ENCODE data around the gene ENTPD2. TPM values are rescaled to one million over a fixed set of nuclear protein-coding genes. Genes with fewer than 3 reads are reported as not detected.

Gene ENTPD2
- total and polyA plus RNA-seq, 4 experiments from 2014 or later: not detected

DNA sequence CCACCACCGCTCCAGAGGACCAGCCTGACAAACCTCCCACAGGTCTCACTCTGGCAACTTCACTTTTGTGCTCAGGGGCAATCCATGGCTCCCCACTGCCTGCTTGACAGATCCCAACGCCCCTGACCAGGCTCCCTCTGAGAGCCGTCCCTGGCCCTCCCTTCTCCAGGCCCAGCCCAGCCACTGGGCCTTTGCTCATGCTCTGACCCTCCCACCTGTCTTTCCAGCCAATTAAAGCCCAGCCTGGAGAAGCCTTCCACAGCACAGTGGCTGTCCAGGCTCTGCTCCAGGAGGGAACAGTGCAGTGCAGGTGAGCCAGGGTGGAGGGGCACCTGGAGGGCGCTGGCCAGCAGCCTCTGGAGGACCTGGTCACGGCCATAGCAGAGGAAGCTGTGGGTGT lies 3.3 kb downstream of the ENTPD2 start:
- Mint-ChIP-seq H3K36me3 (no peaks in the 10 kb centered on the region), H3K27ac (peak overlapping the region in 1 of 7 donors; percentile 29), H3K4me1 (peaks cover 0 to 12% (median 3%) of the 10 kb centered on the region in 4 donors), H3K4me3 (no peak overlapping the region), H3K9me3 (peaks cover 0 to 5% (median 0%) of the 10 kb centered on the region in 8 donors), H3K27me3 (peaks cover 13 to 20% of the 10 kb centered on the region in 2 donors)
- no peak overlapping the region for H3K4me3 ChIP-seq (ENCODE audit: low read length in 2 of 2)
- ChIA-PET CTCF (ENCODE audit: partially characterized antibody) (no interaction called here), POLR2A (ENCODE audit: partially characterized antibody) (interaction anchor here (0.6 kb wide), 1 partner anchor 30 kb away, joined by 3 read pairs; no protein-coding TSS in a partner anchor)
- H3K36me3 ChIP-seq (ENCODE audit: insufficient read depth, low read length): no peaks in the 10 kb centered on the region
- peaks cover 25% of the 10 kb centered on the region for H3K4me1 ChIP-seq (ENCODE audit: insufficient read depth, low read length)
- no peaks in the 10 kb centered on the region for H3K9me3 ChIP-seq (ENCODE audit: control insufficient read depth in 1 of 2, low read length in 2 of 2)
- no peak for DNase-seq
- peaks cover 51% of the 10 kb centered on the region for H3K27me3 ChIP-seq (ENCODE audit: insufficient read depth, low read length)
- H3K27ac ChIP-seq (ENCODE audit: low read depth, low read length): no peak overlapping the region
- intact Hi-C loops (cut with micrococcal nuclease): no loop called here

DNA sequence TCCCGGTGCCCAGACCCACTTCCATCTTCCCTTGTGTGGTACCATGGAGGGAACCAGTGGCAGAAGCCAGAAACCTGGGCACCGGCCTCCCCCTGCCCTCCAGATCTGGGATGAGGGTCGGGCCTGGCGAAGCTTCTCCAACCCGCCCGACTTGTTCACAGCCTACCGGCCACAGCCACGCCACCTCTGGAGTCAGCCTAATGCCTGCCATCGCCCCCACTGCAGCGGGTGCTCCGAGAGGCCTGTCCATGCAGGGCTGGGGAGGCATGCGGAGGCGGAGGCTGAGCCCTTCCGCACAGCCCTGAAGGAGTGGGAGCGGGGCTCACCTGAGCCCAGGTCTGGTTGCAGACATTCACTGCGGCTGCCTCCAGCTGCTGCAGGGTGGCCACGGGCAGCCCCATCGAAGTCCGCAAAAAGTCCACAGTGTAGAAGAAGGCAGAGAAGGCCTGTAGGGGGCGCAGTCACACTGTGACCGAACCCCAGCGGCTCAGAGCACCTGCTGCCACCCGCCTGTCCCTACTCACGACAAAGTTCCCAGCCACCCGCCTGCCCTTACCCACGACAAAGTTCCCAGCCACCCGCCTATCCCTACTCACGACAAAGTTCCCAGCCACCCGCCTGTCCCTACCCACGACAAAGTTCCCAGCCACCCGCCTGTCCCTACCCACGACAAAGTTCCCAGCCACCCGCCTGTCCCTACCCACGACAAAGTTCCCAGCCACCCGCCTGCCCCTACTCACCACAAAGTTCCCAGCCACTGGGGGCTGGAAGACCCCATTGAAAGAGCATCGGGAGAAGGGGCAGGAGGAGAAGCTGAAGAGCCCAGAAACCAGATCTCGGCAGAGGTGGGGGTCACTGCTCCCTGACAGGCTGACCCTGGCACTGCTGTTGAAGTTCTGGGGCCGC lies 4.1 kb downstream of the ENTPD2 start:
- Histone ChIP-seq H3K4me3 (ENCODE audit: low read length in 2 of 2) (no peak overlapping the region), H3K9me3 (ENCODE audit: control insufficient read depth in 1 of 2, low read length in 2 of 2) (no peaks in the 10 kb centered on the region), H3K27me3 (ENCODE audit: insufficient read depth, low read length) (peaks cover 51% of the 10 kb centered on the region), H3K27ac (ENCODE audit: low read depth, low read length) (no peak overlapping the region), H3K4me1 (ENCODE audit: insufficient read depth, low read length) (peaks cover 32% of the 10 kb centered on the region), H3K36me3 (ENCODE audit: insufficient read depth, low read length) (no peaks in the 10 kb centered on the region)
- peaks cover 15 to 21% of the 10 kb centered on the region in 2 donors for H3K27me3 Mint-ChIP-seq
- intact Hi-C loops (cut with micrococcal nuclease): no loop called here
- H3K4me3 Mint-ChIP-seq: peak overlapping the region in 3 of 8 donors; percentile 31 to 52 (median 36)
- peaks cover 0 to 5% (median 0%) of the 10 kb centered on the region in 8 donors for H3K9me3 Mint-ChIP-seq
- H3K36me3 Mint-ChIP-seq: no peaks in the 10 kb centered on the region
- peak in 3 of 5 donors; percentile 44 to 54 (median 52) for DNase-seq
- H3K4me1 Mint-ChIP-seq: peaks cover 1 to 17% (median 5%) of the 10 kb centered on the region in 4 donors
- ChIA-PET POLR2A (ENCODE audit: partially characterized antibody) (no interaction called here), CTCF (ENCODE audit: partially characterized antibody) (no interaction called here)
- H3K27ac Mint-ChIP-seq: peak overlapping the region in 3 of 7 donors; percentile 35 to 78 (median 74)

DNA sequence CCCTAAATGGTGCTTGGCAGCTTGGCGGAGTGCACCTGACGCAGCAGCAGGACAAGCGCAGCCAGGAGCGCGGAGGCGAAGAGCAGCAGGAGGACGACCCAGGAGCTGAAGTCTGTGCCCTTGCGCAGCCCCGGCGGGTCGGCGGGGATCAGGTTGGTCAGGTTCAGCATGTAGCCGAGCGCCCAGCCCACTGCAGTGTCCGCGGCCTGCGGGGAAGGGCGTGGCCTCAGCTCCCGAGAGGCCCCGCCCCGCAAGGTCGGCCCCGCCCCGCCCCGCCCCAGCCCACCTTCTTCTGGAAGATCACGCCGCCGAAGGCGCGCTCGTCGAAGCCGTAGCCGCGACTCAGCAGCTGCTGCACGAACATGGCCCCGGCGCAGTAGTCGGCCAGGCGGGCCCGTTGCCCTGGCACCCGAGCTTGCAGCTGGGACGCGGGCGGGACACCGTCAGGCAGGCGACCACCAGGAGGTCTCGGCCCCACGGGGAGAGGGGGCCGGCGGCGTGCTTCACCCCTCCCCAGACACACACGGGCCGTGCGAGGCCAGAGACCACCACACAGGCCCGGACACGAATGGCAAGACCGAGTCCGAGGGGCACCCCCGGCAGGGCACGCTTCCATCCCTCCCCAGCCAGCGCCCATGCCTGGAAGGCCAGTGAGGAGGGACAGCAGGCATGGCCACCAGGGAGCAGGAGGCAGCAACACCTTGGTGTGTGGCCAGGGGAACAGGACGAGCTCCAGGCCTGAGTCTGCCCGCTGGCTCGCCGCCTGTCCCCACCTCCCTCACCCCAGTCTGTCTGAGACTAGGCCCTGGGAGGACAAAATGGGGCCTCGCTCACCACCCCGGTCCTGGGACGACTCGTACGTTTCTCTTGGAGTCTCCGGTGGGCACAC lies 5.0 kb downstream of the ENTPD2 start:
- H3K9me3 ChIP-seq (ENCODE audit: control insufficient read depth in 1 of 2, low read length in 2 of 2): no peaks in the 10 kb centered on the region
- Mint-ChIP-seq H3K27me3 (peaks cover 16 to 22% of the 10 kb centered on the region in 2 donors), H3K36me3 (no peaks in the 10 kb centered on the region), H3K27ac (peak overlapping the region in 2 of 7 donors; percentile 23 to 35), H3K4me1 (peaks cover 3 to 22% (median 9%) of the 10 kb centered on the region in 4 donors), H3K9me3 (peaks cover 0 to 5% (median 0%) of the 10 kb centered on the region in 8 donors), H3K4me3 (peak overlapping the region in 1 of 8 donors; percentile 52)
- no peak for DNase-seq
- ChIA-PET POLR2A (ENCODE audit: partially characterized antibody) (interaction anchor here (2.3 kb wide), 1 partner anchor 21 kb away, joined by 12 read pairs; the partner anchor contains the start of gene SAPCD2), CTCF (ENCODE audit: partially characterized antibody) (interaction anchor here (2.7 kb wide), 1 partner anchor 18 kb away, joined by 58 read pairs; no protein-coding TSS in a partner anchor)
- no peak overlapping the region for H3K4me3 ChIP-seq (ENCODE audit: low read length in 2 of 2)
- peaks cover 41% of the 10 kb centered on the region for H3K4me1 ChIP-seq (ENCODE audit: insufficient read depth, low read length)
- no peaks in the 10 kb centered on the region for H3K36me3 ChIP-seq (ENCODE audit: insufficient read depth, low read length)
- no peak overlapping the region for H3K27ac ChIP-seq (ENCODE audit: low read depth, low read length)
- intact Hi-C loops (cut with micrococcal nuclease): no loop called here
- peaks cover 51% of the 10 kb centered on the region for H3K27me3 ChIP-seq (ENCODE audit: insufficient read depth, low read length)

DNA sequence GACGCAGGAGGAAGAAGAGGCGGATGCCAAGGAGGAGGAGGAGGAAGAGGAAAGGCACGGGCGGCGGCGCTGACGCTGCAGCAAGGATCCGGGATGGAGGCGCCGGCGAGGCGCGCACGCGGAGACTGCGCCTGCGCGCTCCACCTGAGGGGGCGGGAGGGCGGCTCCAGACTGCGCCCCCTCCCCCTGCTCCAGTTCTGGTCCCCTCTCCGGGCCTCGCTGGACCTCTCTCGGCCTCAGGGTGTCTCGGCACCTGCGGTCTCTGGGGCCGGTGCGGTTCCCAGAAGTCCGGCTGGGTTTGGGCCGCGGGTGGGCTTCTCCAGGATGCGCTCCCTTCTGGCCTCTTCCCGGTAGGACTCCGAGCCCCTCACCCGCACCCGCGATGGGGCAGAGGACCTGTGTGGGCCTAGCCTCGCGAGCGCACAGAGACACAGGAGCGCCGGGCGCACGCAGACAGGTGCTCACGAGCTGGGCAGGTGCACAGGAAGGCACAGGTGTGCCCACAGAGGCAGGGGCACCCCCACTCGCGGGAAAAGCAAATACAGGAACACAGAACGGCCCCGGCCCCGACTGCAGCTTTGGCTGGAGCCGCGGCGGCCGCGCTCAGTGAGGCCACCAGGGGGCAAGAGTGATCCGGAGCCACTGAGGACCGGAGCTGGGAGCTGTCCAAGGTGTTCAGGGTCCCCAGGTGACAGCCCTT lies 7.6 kb downstream of the ENTPD2 start, which contains the start of gene NPDC1:
NPDC1 (minus strand) TSS at position 90 of the 700 bp plus-strand sequence. CDS start 188 bp downstream, outside the sequence.
- H3K36me3 ChIP-seq (ENCODE audit: insufficient read depth, low read length): no peaks in the 10 kb centered on the region
- Mint-ChIP-seq H3K4me1 (peaks cover 3 to 22% (median 9%) of the 10 kb centered on the region in 4 donors), H3K9me3 (peaks cover 0 to 5% (median 0%) of the 10 kb centered on the region in 8 donors), H3K4me3 (peak within 1 kb of the TSS; percentile 72 to 88 (median 82)), H3K27me3 (peaks cover 15 to 19% of the 10 kb centered on the region in 2 donors), H3K36me3 (no peaks in the 10 kb centered on the region), H3K27ac (peak within 1 kb of the TSS in 3 of 7 donors; percentile 52 to 84 (median 53))
- H3K27me3 ChIP-seq (ENCODE audit: insufficient read depth, low read length): peaks cover 32% of the 10 kb centered on the region
- no peak within 1 kb of the TSS for H3K27ac ChIP-seq (ENCODE audit: low read depth, low read length)
- ChIA-PET POLR2A (ENCODE audit: partially characterized antibody) (interaction anchor here (0.7 to 2.3 kb wide), 15 partner anchors 9 to 239 kb away, joined by 3 to 12 read pairs (median 4); partner anchors contain the start of genes MAN1B1, SAPCD2 and UAP1L1), CTCF (ENCODE audit: partially characterized antibody) (interaction anchor here (0.6 to 2.7 kb wide), 34 partner anchors 8 to 1075 kb away, joined by 3 to 58 read pairs (median 4); partner anchors contain the start of genes CLIC3, FUT7, MAN1B1 and PAXX)
- peak; percentile 72 to 79 (median 77) for DNase-seq
- peak within 1 kb of the TSS in 1 of 2 donors; percentile 72 for H3K4me3 ChIP-seq (ENCODE audit: low read length in 2 of 2)
- intact Hi-C loops (cut with micrococcal nuclease): loop anchor here (1.0 kb wide), 2 partner anchors 21 to 181 kb away; partner anchors contain the start of gene RNF224
- H3K9me3 ChIP-seq (ENCODE audit: control insufficient read depth in 1 of 2, low read length in 2 of 2): no peaks in the 10 kb centered on the region
- H3K4me1 ChIP-seq (ENCODE audit: insufficient read depth, low read length): peaks cover 37% of the 10 kb centered on the region

DNA sequence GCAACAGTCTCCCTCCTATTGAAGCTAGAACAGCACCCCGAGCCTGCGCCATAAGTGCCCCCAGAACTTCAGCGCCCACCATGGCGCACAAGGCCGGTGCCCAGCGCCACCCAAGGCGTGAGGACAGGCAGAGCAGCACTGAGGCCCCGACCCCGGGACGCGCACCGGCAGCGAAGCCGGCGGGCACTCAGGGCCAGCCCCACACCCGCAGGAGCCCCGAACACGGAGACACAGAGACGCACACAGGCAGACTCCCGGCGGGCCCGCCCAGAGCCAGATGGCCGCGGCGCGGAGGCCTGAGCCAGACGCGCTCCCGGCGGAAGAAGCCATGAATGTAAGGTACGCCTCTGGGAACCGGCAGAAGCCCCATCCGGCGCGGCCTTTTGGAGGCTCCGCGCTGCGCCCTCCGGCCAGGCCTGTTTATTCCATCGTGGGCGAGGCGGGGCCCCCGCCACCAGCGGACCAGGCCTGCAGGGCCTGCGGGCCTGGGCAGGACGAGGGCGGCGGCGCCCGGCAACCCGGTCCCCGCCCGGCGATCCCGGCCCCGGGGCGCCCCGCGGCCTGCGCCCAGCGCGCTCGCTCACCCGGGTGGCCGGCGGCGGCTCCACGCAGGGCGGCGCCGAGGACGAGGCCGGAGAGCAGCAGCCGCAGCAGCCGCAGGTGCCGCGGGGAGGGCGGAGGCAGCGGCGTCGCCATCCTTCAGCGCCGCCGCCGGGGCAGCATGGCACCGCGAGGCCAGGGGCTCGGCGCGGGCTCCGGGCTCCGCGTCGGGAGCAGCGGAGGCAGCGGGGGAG lies 8.4 kb downstream of the ENTPD2 start:
- Mint-ChIP-seq H3K9me3 (peaks cover 0 to 4% (median 0%) of the 10 kb centered on the region in 8 donors), H3K36me3 (no peaks in the 10 kb centered on the region), H3K4me1 (peaks cover 3 to 22% (median 9%) of the 10 kb centered on the region in 4 donors), H3K27ac (peak overlapping the region in 1 of 7 donors; percentile 44), H3K27me3 (peaks cover 13 to 18% of the 10 kb centered on the region in 2 donors), H3K4me3 (peak overlapping the region; percentile 63 to 88 (median 82))
- H3K4me3 ChIP-seq (ENCODE audit: low read length in 2 of 2): peak overlapping the region in 1 of 2 donors; percentile 72
- no peaks in the 10 kb centered on the region for H3K36me3 ChIP-seq (ENCODE audit: insufficient read depth, low read length)
- no peaks in the 10 kb centered on the region for H3K9me3 ChIP-seq (ENCODE audit: control insufficient read depth in 1 of 2, low read length in 2 of 2)
- intact Hi-C loops (cut with micrococcal nuclease): loop anchor here (1.0 kb wide), 2 partner anchors 22 to 182 kb away; partner anchors contain the start of gene RNF224
- H3K4me1 ChIP-seq (ENCODE audit: insufficient read depth, low read length): peaks cover 37% of the 10 kb centered on the region
- no peak for DNase-seq
- CTCF ChIA-PET (ENCODE audit: partially characterized antibody): interaction anchor here (1.0 to 2.7 kb wide), 9 partner anchors 10 to 252 kb away, joined by 3 to 58 read pairs (median 6); partner anchors contain the start of gene FUT7
- peaks cover 31% of the 10 kb centered on the region for H3K27me3 ChIP-seq (ENCODE audit: insufficient read depth, low read length)
- H3K27ac ChIP-seq (ENCODE audit: low read depth, low read length): no peak overlapping the region
- POLR2A ChIA-PET (ENCODE audit: partially characterized antibody): interaction anchor here (1.2 to 2.1 kb wide), 3 partner anchors 10 to 52 kb away, joined by 3 to 9 read pairs (median 5); partner anchors contain the start of gene ABCA2

Data from CD4-positive, alpha-beta memory T cell (primary cell).